ENCODE results near the gene LRP1B.

- TF ChIP-seq CTCF (IDR thresholded peaks at IDR 0.05) (no peak), POLR2A (IDR thresholded peaks at IDR 0.05) (no peak)
Observed at GRCh38 chr2:141496810-141497209, 634.0 kb downstream of the LRP1B start.

All from thyroid gland (tissue), 4 donors.